ENCODE measurements around the gene MYBPH.

The MYBPH gene

DNA sequence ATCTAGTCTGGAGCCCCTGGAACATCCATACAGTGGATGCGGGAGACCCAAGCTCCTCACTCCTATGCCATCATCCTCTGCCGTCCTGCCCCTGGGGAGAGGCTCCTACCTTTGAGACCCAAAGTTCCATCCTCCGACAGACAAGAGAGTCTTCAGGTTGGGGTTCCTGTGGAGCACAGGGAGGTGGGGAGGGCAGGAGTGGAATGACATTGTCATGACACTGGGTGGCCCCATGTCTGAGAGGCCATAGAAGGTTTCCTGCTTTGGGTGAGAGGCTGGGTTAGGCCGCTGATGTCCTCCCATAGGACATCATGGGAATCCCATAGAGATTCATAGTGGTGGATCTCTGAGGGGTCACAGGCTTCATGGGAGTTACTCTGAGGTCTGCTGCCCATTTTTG is 8.8 kb upstream of the MYBPH start:
- TF ChIP-seq, protein P1, sequence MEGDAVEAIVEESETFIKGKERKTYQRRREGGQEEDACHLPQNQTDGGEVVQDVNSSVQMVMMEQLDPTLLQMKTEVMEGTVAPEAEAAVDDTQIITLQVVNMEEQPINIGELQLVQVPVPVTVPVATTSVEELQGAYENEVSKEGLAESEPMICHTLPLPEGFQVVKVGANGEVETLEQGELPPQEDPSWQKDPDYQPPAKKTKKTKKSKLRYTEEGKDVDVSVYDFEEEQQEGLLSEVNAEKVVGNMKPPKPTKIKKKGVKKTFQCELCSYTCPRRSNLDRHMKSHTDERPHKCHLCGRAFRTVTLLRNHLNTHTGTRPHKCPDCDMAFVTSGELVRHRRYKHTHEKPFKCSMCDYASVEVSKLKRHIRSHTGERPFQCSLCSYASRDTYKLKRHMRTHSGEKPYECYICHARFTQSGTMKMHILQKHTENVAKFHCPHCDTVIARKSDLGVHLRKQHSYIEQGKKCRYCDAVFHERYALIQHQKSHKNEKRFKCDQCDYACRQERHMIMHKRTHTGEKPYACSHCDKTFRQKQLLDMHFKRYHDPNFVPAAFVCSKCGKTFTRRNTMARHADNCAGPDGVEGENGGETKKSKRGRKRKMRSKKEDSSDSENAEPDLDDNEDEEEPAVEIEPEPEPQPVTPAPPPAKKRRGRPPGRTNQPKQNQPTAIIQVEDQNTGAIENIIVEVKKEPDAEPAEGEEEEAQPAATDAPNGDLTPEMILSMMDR (IDR thresholded peaks at IDR 0.05; ENCODE audit: low read length), result no peak
- TF ChIP-seq EZH2 (optimal IDR thresholded peaks at IDR 0.05; ENCODE audit: low read depth, low read length), result no peak
- no peak for TF ChIP-seq EZH2phosphoT487 (IDR thresholded peaks at IDR 0.05; ENCODE audit: low read length)
- Histone ChIP-seq H3K9ac (ENCODE audit: low read length) (no peak overlapping the region), H2AFZ (ENCODE audit: low read length) (no peak overlapping the region), H4K20me1 (ENCODE audit: insufficient read depth, low read length) (no peaks in the 10 kb centered on the region), H3K9me3 (replicated peaks; ENCODE audit: insufficient read depth, low read length) (no peaks in the 10 kb centered on the region), H3K4me3 (ENCODE audit: low read length) (no peak overlapping the region), H3K9me2 (replicated peaks; ENCODE audit: insufficient read depth, low read length) (no peaks in the 10 kb centered on the region), H3K27ac (ENCODE audit: low read length) (no peak overlapping the region), H3K27me3 (replicated peaks; ENCODE audit: insufficient read depth, low read length) (no peaks in the 10 kb centered on the region), H3F3A (ENCODE audit: insufficient read depth, low read length) (no peaks in the 10 kb centered on the region), H3K4me2 (ENCODE audit: low read depth, low read length) (no peak overlapping the region), H3K36me3 (replicated peaks; ENCODE audit: insufficient read depth, low read length) (no peaks in the 10 kb centered on the region), H3K79me2 (ENCODE audit: low read length) (no peaks in the 10 kb centered on the region), H3K4me1 (ENCODE audit: low read length) (peaks cover 4% of the 10 kb centered on the region; the same call in 1 of the 2 replicates)
- DNase-seq, result no peak

GRCh38 chr1:203183828-203184227 is 8.2 kb upstream of the MYBPH start:
- Histone ChIP-seq H3F3A (ENCODE audit: insufficient read depth, low read length) (no peaks in the 10 kb centered on the region), H3K27ac (ENCODE audit: low read length) (no peak overlapping the region), H3K4me2 (ENCODE audit: low read depth, low read length) (no peak overlapping the region), H3K9ac (ENCODE audit: low read length) (no peak overlapping the region), H3K36me3 (replicated peaks; ENCODE audit: insufficient read depth, low read length) (no peaks in the 10 kb centered on the region), H3K9me2 (replicated peaks; ENCODE audit: insufficient read depth, low read length) (no peaks in the 10 kb centered on the region), H3K9me3 (replicated peaks; ENCODE audit: insufficient read depth, low read length) (no peaks in the 10 kb centered on the region), H3K79me2 (ENCODE audit: low read length) (no peaks in the 10 kb centered on the region), H3K4me1 (ENCODE audit: low read length) (peaks cover 4% of the 10 kb centered on the region; the same call in 1 of the 2 replicates), H4K20me1 (ENCODE audit: insufficient read depth, low read length) (no peaks in the 10 kb centered on the region), H3K27me3 (replicated peaks; ENCODE audit: insufficient read depth, low read length) (no peaks in the 10 kb centered on the region), H2AFZ (ENCODE audit: low read length) (no peak overlapping the region), H3K4me3 (ENCODE audit: low read length) (no peak overlapping the region)
- DNase-seq, result no peak
- no peak for TF ChIP-seq EZH2phosphoT487 (IDR thresholded peaks at IDR 0.05; ENCODE audit: low read length)
- TF ChIP-seq EZH2 (optimal IDR thresholded peaks at IDR 0.05; ENCODE audit: low read depth, low read length), result no peak
- TF ChIP-seq, protein P1 (IDR thresholded peaks at IDR 0.05; ENCODE audit: low read length), result no peak

DNA sequence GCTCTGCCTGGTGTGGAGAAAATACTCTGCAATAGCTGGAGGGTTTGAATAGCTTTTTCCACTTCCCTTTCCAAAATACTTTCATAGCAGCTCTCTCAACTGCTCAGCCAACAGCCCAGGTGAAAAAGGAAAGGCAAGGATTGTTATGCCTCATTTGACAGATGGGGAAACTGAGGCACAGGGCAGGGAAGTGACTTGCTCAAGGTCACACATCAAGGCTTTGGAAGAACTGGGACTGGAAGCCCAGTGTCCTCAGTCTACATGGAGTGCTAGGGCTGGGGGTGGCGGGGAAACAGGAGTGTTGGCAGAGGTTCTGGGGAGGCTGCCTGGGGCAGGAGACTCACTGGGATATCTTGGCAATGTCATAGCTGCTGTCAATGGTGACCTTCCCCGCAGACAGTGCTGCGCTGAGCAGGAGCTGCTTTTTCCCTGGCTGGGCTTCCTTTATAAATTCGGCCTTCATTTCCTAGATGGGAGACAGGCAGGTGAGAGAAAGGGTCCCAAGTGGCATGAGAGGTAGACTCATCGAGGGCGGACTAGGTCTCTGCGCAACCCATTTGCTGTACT is 6.8 kb upstream of the MYBPH start:
- TF ChIP-seq, protein P1 (IDR thresholded peaks at IDR 0.05; ENCODE audit: low read length), result no peak
- no peak for TF ChIP-seq EZH2phosphoT487 (IDR thresholded peaks at IDR 0.05; ENCODE audit: low read length)
- no peak for TF ChIP-seq EZH2 (optimal IDR thresholded peaks at IDR 0.05; ENCODE audit: low read depth, low read length)
- Histone ChIP-seq H3K4me3 (ENCODE audit: low read length) (no peak overlapping the region), H3K4me1 (ENCODE audit: low read length) (peaks cover 4% of the 10 kb centered on the region; the same call in 1 of the 2 replicates), H4K20me1 (ENCODE audit: insufficient read depth, low read length) (no peaks in the 10 kb centered on the region), H3K27me3 (replicated peaks; ENCODE audit: insufficient read depth, low read length) (no peaks in the 10 kb centered on the region), H2AFZ (ENCODE audit: low read length) (no peak overlapping the region), H3K9me2 (replicated peaks; ENCODE audit: insufficient read depth, low read length) (no peaks in the 10 kb centered on the region), H3K9ac (ENCODE audit: low read length) (no peak overlapping the region), H3K27ac (ENCODE audit: low read length) (no peak overlapping the region), H3K79me2 (ENCODE audit: low read length) (no peaks in the 10 kb centered on the region), H3F3A (ENCODE audit: insufficient read depth, low read length) (no peaks in the 10 kb centered on the region), H3K36me3 (replicated peaks; ENCODE audit: insufficient read depth, low read length) (no peaks in the 10 kb centered on the region), H3K9me3 (replicated peaks; ENCODE audit: insufficient read depth, low read length) (no peaks in the 10 kb centered on the region), H3K4me2 (ENCODE audit: low read depth, low read length) (no peak overlapping the region)
- no peak for DNase-seq

Data from MM.1S (cell line).